GM12878 (cell line): ENCODE measurements around the gene TPST1. TPM values are rescaled to one million over a fixed set of nuclear protein-coding genes. Genes with fewer than 3 reads are reported as not detected.

ENCODE experiments used
- ATAC-seq: fragments of 200-7000 bp; cut with Tn5 transposase; 3 replicates; pipeline ENCODE4 v1.9.1; 2020; ENCODE audit warnings: mild to moderate bottlenecking, moderate library complexity
- BruUV-seq: library from RNA; stranded (reverse); fragments of 400-500 nt; replicated peaks from 2 replicates; lab custom pipeline; 2021; lab: Mats Ljungman, UMichigan
- CTCF ChIA-PET: fragments of 300-600 bp; sonication (Branson Sonifier 250); formaldehyde crosslinking; extraction: SDS; loops from one replicate; lab custom pipeline; 2021; ENCODE audit warnings: inconsistent platforms; lab: Yijun Ruan, JAX
- POLR2A ChIA-PET: fragments of 350-600 bp; formaldehyde crosslinking; extraction: SDS; loops from one replicate; lab custom pipeline; 2021; ENCODE audit warnings: inconsistent platforms; lab: Charles Lee
- RAD21 ChIA-PET: fragments of 300-600 bp; sonication (Branson Sonifier 250); formaldehyde crosslinking; loops from one replicate; lab custom pipeline; 2023; ENCODE audit warnings: antibody characterized with exemption; ENCODE audit not compliant: unreplicated experiment; lab: Charles Lee
- SMC1A ChIA-PET: fragments of 300-600 bp; sonication (Branson Sonifier 250); formaldehyde crosslinking; loops from one replicate; lab custom pipeline; 2023; ENCODE audit not compliant: unreplicated experiment, uncharacterized antibody; lab: Charles Lee
- DNase-seq: peaks from one replicate; pipeline ENCODE4 v3.0.0-alpha.2; 2011; ENCODE audit warnings: low read depth, low spot score
- FAIRE-seq: peaks from 3 replicates; lab custom pipeline; 2011; peaks lifted over from hg19 to GRCh38; lab: Jason Lieb, UNC
- H2AFZ ChIP-seq: 2 replicates; pipeline ENCODE4 v1.6.0; 2011; ENCODE audit warnings: low read depth, low read length, control low read depth; ENCODE audit not compliant: control insufficient read depth
- H3K27ac ChIP-seq: 2 replicates; pipeline ENCODE4 v1.5.1; 2011; ENCODE audit warnings: control low read depth; ENCODE audit not compliant: control insufficient read depth, insufficient read depth
- H3K27me3 ChIP-seq, 2 experiments: replicated peaks in 1 of 2; 2 replicates each; pipeline versions ENCODE4 v1.6.0 to v1.6.1; 2011; ENCODE audit warnings: low read length in 1 of 2; ENCODE audit not compliant: control insufficient read depth in 2 of 2, insufficient read depth in 2 of 2
- H3K36me3 ChIP-seq, 2 experiments: 2 replicates each; pipeline ENCODE4 v1.5.1; 2011; ENCODE audit warnings: low read length in 1 of 2; ENCODE audit not compliant: control insufficient read depth in 2 of 2, insufficient read depth in 2 of 2
- H3K4me1 ChIP-seq: 2 replicates; pipeline ENCODE4 v1.6.1; 2011; ENCODE audit warnings: mild to moderate bottlenecking, low read length, moderate library complexity, mixed read lengths; ENCODE audit not compliant: control insufficient read depth, insufficient read depth
- H3K4me2 ChIP-seq: 2 replicates; pipeline ENCODE4 v1.6.0; 2011; ENCODE audit warnings: control low read depth; ENCODE audit not compliant: control insufficient read depth, insufficient read depth
- H3K4me3 ChIP-seq: fragments of 200-600 bp; sonication (generic); 2 replicates; pipeline ENCODE4 v1.5.1; 2016
- H3K79me2 ChIP-seq: 2 replicates; pipeline ENCODE4 v1.6.0; 2011; ENCODE audit warnings: low read length; ENCODE audit not compliant: control insufficient read depth, insufficient read depth
- H3K9ac ChIP-seq: 2 replicates; pipeline ENCODE4 v1.8.0; 2011; ENCODE audit warnings: low read length, control low read depth, mixed read lengths; ENCODE audit not compliant: control insufficient read depth, insufficient read depth
- H3K9me3 ChIP-seq: replicated peaks from 3 replicates; pipeline ENCODE4 v1.5.1; 2011; ENCODE audit warnings: mild to moderate bottlenecking, low read length; ENCODE audit not compliant: control insufficient read depth, insufficient read depth
- H4K20me1 ChIP-seq: 2 replicates; pipeline ENCODE4 v1.6.0; 2011; ENCODE audit not compliant: control insufficient read depth, insufficient read depth
- FOXM1 ChIP-seq: IDR thresholded peaks from 2 replicates; pipeline ENCODE4 v1.6.1; 2012; ENCODE audit warnings: low read depth, mild to moderate bottlenecking, inconsistent platforms, low read length, moderate library complexity
- JUNB ChIP-seq: IDR thresholded peaks from 2 replicates; pipeline ENCODE4 v1.6.1; 2016; ENCODE audit warnings: antibody characterized with exemption, mild to moderate bottlenecking
- KDM1A ChIP-seq: fragments of 200-600 bp; sonication (generic); IDR thresholded peaks from 2 replicates; pipeline ENCODE4 v1.6.1; 2016; ENCODE audit warnings: borderline replicate concordance
- MEF2B ChIP-seq: fragments of 450-650 bp; IDR thresholded peaks from 2 replicates; pipeline ENCODE4 v1.6.1; 2018; ENCODE audit warnings: mild to moderate bottlenecking, moderate library complexity; ENCODE audit not compliant: partially characterized antibody, poor library complexity, severe bottlenecking
- PAX8 ChIP-seq: fragments of 450-650 bp; IDR thresholded peaks from 2 replicates; pipeline ENCODE4 v1.6.1; 2017; ENCODE audit warnings: mild to moderate bottlenecking, moderate library complexity
- POU2F2 ChIP-seq: IDR thresholded peaks from 3 replicates; pipeline ENCODE4 v1.6.1; 2011; ENCODE audit warnings: low read depth, mild to moderate bottlenecking, low read length, borderline replicate concordance
- SMARCA5 ChIP-seq: fragments of 450-650 bp; IDR thresholded peaks from 2 replicates; pipeline ENCODE4 v1.6.1; 2017; ENCODE audit warnings: mild to moderate bottlenecking
- TAF1 ChIP-seq: IDR thresholded peaks from 2 replicates; pipeline ENCODE4 v1.6.1; 2011; ENCODE audit warnings: mild to moderate bottlenecking, low read depth, low read length, borderline replicate concordance
- WGBS: methylation state at CpG from one replicate; pipeline ENCODE4 v1.1.6; 2016; ENCODE audit warnings: low lambda C conversion rate; ENCODE audit not compliant: insufficient replicate concordance, insufficient coverage; ENCODE audit errors: missing lambda C conversion rate; 5-methylcytosine and 5-hydroxymethylcytosine counted together
- in situ Hi-C: fragments of 300-500 bp; cut with MboI; formaldehyde crosslinking; loops from 9 replicates; pipeline ENCODE4 v1.14.3; 2018; ENCODE audit warnings: mixed read lengths
- intact Hi-C: fragments of 100-400 bp; cut with micrococcal nuclease; formaldehyde crosslinking; loops from one replicate; pipeline ENCODE4 v1.14.2; 2022; ENCODE audit not compliant: unreplicated experiment
- polyA plus RNA-seq, 11 experiments: library from polyadenylated mRNA; depleted of rRNA in 4 of 11; unstranded in 6 of 11; stranded (reverse) in 5 of 11; fragments of >200 nt; fragmentation: Nextera tagmentation in 4 of 11; fragmentation: Illumina TruSeq in 1 of 11; extraction: Ambion mirVana in 4 of 11; extraction: Trizol in 1 of 11; gene quantifications; 1 replicate in 1 of 11; 2 replicates in 10 of 11; pipeline versions ENCODE4 v1.2.1 to v1.2.3, GENCODE V29; 2011 to 2016; ENCODE audit warnings: inconsistent platforms in 2 of 11, missing spikeins in 2 of 11, low read depth in 1 of 11
- total RNA-seq, 4 experiments: library from RNA; depleted of rRNA in 3 of 4; stranded (reverse); fragments of >200 nt in 3 of 4; fragmentation: Illumina TruSeq in 1 of 4; extraction: Trizol in 1 of 4; gene quantifications; 2 replicates each; pipeline versions ENCODE4 v1.2.1 to v1.2.3, GENCODE V29; 2013 to 2021
- TF ChIP-seq, protein P1 (sequence below): IDR thresholded peaks from 2 replicates; pipeline ENCODE4 v1.6.1; 2011; ENCODE audit warnings: mild to moderate bottlenecking, low read depth, low read length, moderate library complexity; ENCODE audit not compliant: insufficient replicate concordance
- TF ChIP-seq, protein P2 (sequence below): fragments of 450-650 bp; IDR thresholded peaks from 2 replicates; pipeline ENCODE4 v1.6.1; 2016; ENCODE audit warnings: mild to moderate bottlenecking
- TF ChIP-seq, protein P3 (sequence below): fragments of 450-650 bp; formaldehyde crosslinking; IDR thresholded peaks from 2 replicates; pipeline ENCODE4 v1.5.0; 2022; ENCODE audit warnings: mild to moderate bottlenecking, missing genetic modification characterization
- TF ChIP-seq, protein P4 (sequence below): IDR thresholded peaks from 2 replicates; pipeline ENCODE4 v1.6.1; 2011; ENCODE audit warnings: borderline replicate concordance, low read depth, mild to moderate bottlenecking, moderate library complexity, mixed read lengths, low read length; ENCODE audit not compliant: insufficient read depth; ENCODE audit errors: extremely low read length

The TPST1 gene
- total and polyA plus RNA-seq, 10 of the 15 experiments (the other 5 are each of a cell fraction or from before 2014, with no cell fraction given) = 1.1 to 10.6 (median 7.5) TPM

DNA sequence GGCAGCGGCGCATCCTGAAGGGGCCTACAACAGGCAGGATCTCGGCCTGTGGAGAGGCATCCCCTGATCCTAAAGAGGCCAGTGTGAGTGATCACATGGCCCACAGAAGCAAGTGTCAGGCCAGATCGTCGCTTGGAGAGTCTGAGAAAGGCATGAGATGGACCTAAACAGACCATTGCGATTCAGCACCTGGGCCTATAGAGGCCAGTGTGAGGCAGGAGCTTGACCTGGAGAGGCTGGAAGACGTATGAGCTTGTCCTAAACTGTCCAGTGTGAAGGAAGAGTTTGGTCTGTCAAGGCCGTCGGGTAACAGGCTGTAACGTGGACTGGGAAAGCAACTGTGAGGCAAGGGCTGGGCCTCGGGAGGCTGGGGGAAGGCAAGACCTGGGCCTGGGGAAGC is 172.6 kb downstream of the TPST1 start:
- CTCF ChIA-PET = no interaction called here
- POLR2A ChIA-PET = no interaction called here
- Histone ChIP-seq H3K4me3 (no peak overlapping the region), H3K27me3 (no peaks in the 10 kb centered on the region), H3K79me2 (no peaks in the 10 kb centered on the region), H3K4me1 (no peaks in the 10 kb centered on the region), H2AFZ (no peak overlapping the region), H3K9ac (no peak overlapping the region), H3K4me2 (no peak overlapping the region), H3K27ac (no peak overlapping the region), H3K36me3 (peaks cover 0 to 2% of the 10 kb centered on the region in 2 experiments; a peak in 2 of 4 replicates), H4K20me1 (no peaks in the 10 kb centered on the region), H3K9me3 (no peaks in the 10 kb centered on the region; the same call in 2 of the 3 replicates)
- 86% methylated on average over 11 of the region's 11 CpGs for WGBS
- FAIRE-seq (no peak), DNase-seq (no peak), ATAC-seq (no peak)
- SMC1A ChIA-PET = no interaction called here
- RAD21 ChIA-PET = no interaction called here
- TF ChIP-seq MEF2B (no peak), POU2F2 (no peak), KDM1A (no peak), SMARCA5 (no peak), TAF1 (no peak), FOXM1 (no peak), PAX8 (no peak), JUNB (no peak)
- TF ChIP-seq, protein P1, sequence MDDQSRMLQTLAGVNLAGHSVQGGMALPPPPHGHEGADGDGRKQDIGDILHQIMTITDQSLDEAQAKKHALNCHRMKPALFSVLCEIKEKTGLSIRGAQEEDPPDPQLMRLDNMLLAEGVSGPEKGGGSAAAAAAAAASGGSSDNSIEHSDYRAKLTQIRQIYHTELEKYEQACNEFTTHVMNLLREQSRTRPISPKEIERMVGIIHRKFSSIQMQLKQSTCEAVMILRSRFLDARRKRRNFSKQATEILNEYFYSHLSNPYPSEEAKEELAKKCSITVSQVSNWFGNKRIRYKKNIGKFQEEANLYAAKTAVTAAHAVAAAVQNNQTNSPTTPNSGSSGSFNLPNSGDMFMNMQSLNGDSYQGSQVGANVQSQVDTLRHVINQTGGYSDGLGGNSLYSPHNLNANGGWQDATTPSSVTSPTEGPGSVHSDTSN = no peak
- TF ChIP-seq, protein P2, sequence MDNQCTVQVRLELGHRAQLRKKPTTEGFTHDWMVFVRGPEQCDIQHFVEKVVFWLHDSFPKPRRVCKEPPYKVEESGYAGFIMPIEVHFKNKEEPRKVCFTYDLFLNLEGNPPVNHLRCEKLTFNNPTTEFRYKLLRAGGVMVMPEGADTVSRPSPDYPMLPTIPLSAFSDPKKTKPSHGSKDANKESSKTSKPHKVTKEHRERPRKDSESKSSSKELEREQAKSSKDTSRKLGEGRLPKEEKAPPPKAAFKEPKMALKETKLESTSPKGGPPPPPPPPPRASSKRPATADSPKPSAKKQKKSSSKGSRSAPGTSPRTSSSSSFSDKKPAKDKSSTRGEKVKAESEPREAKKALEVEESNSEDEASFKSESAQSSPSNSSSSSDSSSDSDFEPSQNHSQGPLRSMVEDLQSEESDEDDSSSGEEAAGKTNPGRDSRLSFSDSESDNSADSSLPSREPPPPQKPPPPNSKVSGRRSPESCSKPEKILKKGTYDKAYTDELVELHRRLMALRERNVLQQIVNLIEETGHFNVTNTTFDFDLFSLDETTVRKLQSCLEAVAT = no peak
- TF ChIP-seq, protein P3, sequence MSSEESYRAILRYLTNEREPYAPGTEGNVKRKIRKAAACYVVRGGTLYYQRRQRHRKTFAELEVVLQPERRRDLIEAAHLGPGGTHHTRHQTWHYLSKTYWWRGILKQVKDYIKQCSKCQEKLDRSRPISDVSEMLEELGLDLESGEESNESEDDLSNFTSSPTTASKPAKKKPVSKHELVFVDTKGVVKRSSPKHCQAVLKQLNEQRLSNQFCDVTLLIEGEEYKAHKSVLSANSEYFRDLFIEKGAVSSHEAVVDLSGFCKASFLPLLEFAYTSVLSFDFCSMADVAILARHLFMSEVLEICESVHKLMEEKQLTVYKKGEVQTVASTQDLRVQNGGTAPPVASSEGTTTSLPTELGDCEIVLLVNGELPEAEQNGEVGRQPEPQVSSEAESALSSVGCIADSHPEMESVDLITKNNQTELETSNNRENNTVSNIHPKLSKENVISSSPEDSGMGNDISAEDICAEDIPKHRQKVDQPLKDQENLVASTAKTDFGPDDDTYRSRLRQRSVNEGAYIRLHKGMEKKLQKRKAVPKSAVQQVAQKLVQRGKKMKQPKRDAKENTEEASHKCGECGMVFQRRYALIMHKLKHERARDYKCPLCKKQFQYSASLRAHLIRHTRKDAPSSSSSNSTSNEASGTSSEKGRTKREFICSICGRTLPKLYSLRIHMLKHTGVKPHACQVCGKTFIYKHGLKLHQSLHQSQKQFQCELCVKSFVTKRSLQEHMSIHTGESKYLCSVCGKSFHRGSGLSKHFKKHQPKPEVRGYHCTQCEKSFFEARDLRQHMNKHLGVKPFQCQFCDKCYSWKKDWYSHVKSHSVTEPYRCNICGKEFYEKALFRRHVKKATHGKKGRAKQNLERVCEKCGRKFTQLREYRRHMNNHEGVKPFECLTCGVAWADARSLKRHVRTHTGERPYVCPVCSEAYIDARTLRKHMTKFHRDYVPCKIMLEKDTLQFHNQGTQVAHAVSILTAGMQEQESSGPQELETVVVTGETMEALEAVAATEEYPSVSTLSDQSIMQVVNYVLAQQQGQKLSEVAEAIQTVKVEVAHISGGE (CRISPR knock-in tag) = no peak
- TF ChIP-seq, protein P4, sequence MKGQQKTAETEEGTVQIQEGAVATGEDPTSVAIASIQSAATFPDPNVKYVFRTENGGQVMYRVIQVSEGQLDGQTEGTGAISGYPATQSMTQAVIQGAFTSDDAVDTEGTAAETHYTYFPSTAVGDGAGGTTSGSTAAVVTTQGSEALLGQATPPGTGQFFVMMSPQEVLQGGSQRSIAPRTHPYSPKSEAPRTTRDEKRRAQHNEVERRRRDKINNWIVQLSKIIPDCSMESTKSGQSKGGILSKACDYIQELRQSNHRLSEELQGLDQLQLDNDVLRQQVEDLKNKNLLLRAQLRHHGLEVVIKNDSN = no peak
- no TSS peak for BruUV-seq
- in situ Hi-C loops (no loop called here), intact Hi-C loops (no loop called here)
